Breast epithelium (tissue), 3 donors: ENCODE measurements around the gene CDH16.

Experiments used
- CTCF ChIP-seq, 3 donors: fragments of 450-650 bp; IDR thresholded peaks; one replicate each; pipeline ENCODE4 v1.5.1; 2016 to 2017; ENCODE audit warnings: antibody characterized with exemption in 3 of 3, mild to moderate bottlenecking in 3 of 3, moderate library complexity in 3 of 3
- POLR2A ChIP-seq: fragments of 450-650 bp; IDR thresholded peaks from one replicate; pipeline ENCODE4 v1.6.1; 2016; ENCODE audit warnings: antibody characterized with exemption, mild to moderate bottlenecking, moderate library complexity
- POLR2AphosphoS5 ChIP-seq, 3 donors: sonication (generic); formaldehyde crosslinking; IDR thresholded peaks; one replicate each; pipeline ENCODE4 v1.6.1; 2017; ENCODE audit warnings: antibody characterized with exemption in 3 of 3

DNA sequence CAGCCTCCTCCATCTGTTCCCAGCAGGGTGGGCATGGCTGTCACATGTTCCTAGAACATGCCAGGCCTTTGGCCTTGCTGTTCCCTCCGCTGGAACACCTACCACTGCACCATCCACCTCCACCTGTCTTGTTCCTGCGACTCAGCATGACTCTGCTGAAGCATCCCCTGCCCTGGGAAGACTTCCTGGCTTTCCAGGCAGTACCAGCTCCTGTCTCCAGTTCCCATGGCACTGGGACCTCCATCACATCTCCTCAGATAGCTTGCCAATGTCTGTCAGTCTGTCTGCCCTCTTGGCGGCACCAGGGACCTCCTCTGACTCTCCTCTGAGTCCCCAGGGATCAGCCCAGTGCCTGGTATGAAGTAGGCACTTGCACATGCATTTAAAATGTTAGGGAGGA lies 22.7 kb downstream of the CDH16 start:
- TF ChIP-seq POLR2AphosphoS5 (IDR thresholded peaks at IDR 0.05) (no peak), CTCF (IDR thresholded peaks at IDR 0.05) (no peak), POLR2A (no peak)
